ENCODE data around the gene ACY1. TPM values are rescaled to one million over a fixed set of nuclear protein-coding genes. Genes with fewer than 3 reads are reported as not detected.

The ACY1 gene
- total and polyA plus RNA-seq, 4 donors, result 69.5 to 274 (median 238) TPM

- DNase-seq (ENCODE audit: low spot score), result no peak
- Histone ChIP-seq H3K4me3 (ENCODE audit: low read depth in 1 of 3, low read length in 3 of 3) (no peak overlapping the region), H3K27me3 (ENCODE audit: control insufficient read depth in 4 of 4, insufficient read depth in 4 of 4, low read length in 3 of 4) (no peaks in the 10 kb centered on the region), H3K9me3 (ENCODE audit: control insufficient read depth in 4 of 4, low read length in 3 of 4) (no peaks in the 10 kb centered on the region), H3K4me1 (ENCODE audit: control insufficient read depth in 4 of 4, insufficient read depth in 4 of 4, low read length in 3 of 4) (peaks cover 6 to 45% (median 25%) of the 10 kb centered on the region in 4 donors), H3K9ac (ENCODE audit: low read depth in 1 of 2, low read length in 2 of 2) (no peak overlapping the region), H3K36me3 (ENCODE audit: control insufficient read depth in 4 of 4, insufficient read depth in 3 of 4, low read depth in 1 of 4, low read length in 3 of 4) (peaks cover 0 to 6% (median 4%) of the 10 kb centered on the region in 4 donors), H3K27ac (ENCODE audit: low read depth in 1 of 2, low read length in 2 of 2) (peak overlapping the region in 1 of 2 donors; percentile 14)
- no peak for TF ChIP-seq EGR1 (IDR thresholded peaks at IDR 0.05; ENCODE audit: low read depth in 2 of 2)
- TF ChIP-seq CTCF (IDR thresholded peaks at IDR 0.05; ENCODE audit: low read depth, low read length, missing input control), result no peak
- no peak for TF ChIP-seq ZBTB33 (IDR thresholded peaks at IDR 0.05)
- no peak for TF ChIP-seq FOXA1 (IDR thresholded peaks at IDR 0.05)
- TF ChIP-seq REST (IDR thresholded peaks at IDR 0.05), result no peak
- no peak for TF ChIP-seq SP1 (IDR thresholded peaks at IDR 0.05)
- no peak for TF ChIP-seq FOXA2 (IDR thresholded peaks at IDR 0.05)
- no peak for TF ChIP-seq RAD21 (IDR thresholded peaks at IDR 0.05)
- no peak for TF ChIP-seq NR2F2 (IDR thresholded peaks at IDR 0.05)
- no peak for TF ChIP-seq HNF4A (conservative IDR thresholded peaks at IDR 0.05)
- no peak for TF ChIP-seq MAX (IDR thresholded peaks at IDR 0.05)
- no peak for TF ChIP-seq TAF1 (conservative IDR thresholded peaks at IDR 0.05)
- no peak for TF ChIP-seq JUND (IDR thresholded peaks at IDR 0.05)
- TF ChIP-seq RXRA (IDR thresholded peaks at IDR 0.05), result no peak
- no peak for TF ChIP-seq HNF4G (IDR thresholded peaks at IDR 0.05)
- no peak for TF ChIP-seq YY1 (IDR thresholded peaks at IDR 0.05)
- TF ChIP-seq ATF3 (IDR thresholded peaks at IDR 0.05), result no peak
- TF ChIP-seq GABPA (IDR thresholded peaks at IDR 0.05 in 1 of 2, conservative IDR thresholded peaks at IDR 0.05 in 1 of 2), result no peak
- 92% methylated on average over 6 of the region's 6 CpGs for WGBS
Measured at GRCh38 chr3:51985063-51985462, 1.7 kb downstream of the ACY1 start.
